ENCODE measurements around the gene SLC25A19.
A peak's percentile ranks its signal among the peaks of the same experiment; 100 is the strongest.
"Not testable (repeated sequence)": the region's sequence is repeated elsewhere in the genome, so short reads cannot be mapped to it uniquely, and the experiment has no call there.

Gene SLC25A19

GRCh38 chr17:75267411-75268232 is 21.6 kb downstream of the SLC25A19 start:
- DNase-seq (ENCODE audit: low read depth, low spot score) = no peak

GRCh38 chr17:75267153-75267410 is 22.2 kb downstream of the SLC25A19 start:
- no peak for DNase-seq (ENCODE audit: low read depth, low spot score)

GRCh38 chr17:75266316-75267152 is 22.7 kb downstream of the SLC25A19 start:
- no peak for DNase-seq (ENCODE audit: low read depth, low spot score)

- DNase-seq (ENCODE audit: low read depth, low spot score) = no peak
Measured at GRCh38 chr17:75265614-75266315, 23.5 kb downstream of the SLC25A19 start.

- no peak for DNase-seq (ENCODE audit: low read depth, low spot score)
Measured at GRCh38 chr17:75263055-75263454, 26.2 kb downstream of the SLC25A19 start.

GRCh38 chr17:75262112-75262606 is 27.1 kb downstream of the SLC25A19 start:
- no peak for DNase-seq (ENCODE audit: low read depth, low spot score)

GRCh38 chr17:75261336-75262111 is 27.7 kb downstream of the SLC25A19 start, which contains the start of the genes GGA3 and MRPS7:
TSS of gene GGA3 (minus strand) at chr17:75261606. CDS start at chr17:75261587, 19 bp downstream.
TSS of gene MRPS7 (plus strand) at chr17:75261879. CDS start at chr17:75261901, 22 bp downstream.
- DNase-seq (ENCODE audit: low read depth, low spot score) = peak; percentile 90

- no peak for DNase-seq (ENCODE audit: low read depth, low spot score)
Measured at GRCh38 chr17:75260641-75261335, 28.4 kb downstream of the SLC25A19 start.

- not testable (repeated sequence) for DNase-seq (ENCODE audit: low read depth, low spot score)
Measured at GRCh38 chr17:75257228-75257627, 32.0 kb downstream of the SLC25A19 start.

GRCh38 chr17:75255954-75256698 is 33.1 kb downstream of the SLC25A19 start:
- not testable (repeated sequence) for DNase-seq (ENCODE audit: low read depth, low spot score)

GRCh38 chr17:75252039-75252816 is 37.0 kb downstream of the SLC25A19 start:
- DNase-seq (ENCODE audit: low read depth, low spot score) = no peak

- no peak for DNase-seq (ENCODE audit: low read depth, low spot score)
Measured at GRCh38 chr17:75250009-75250471, 39.2 kb downstream of the SLC25A19 start.

- DNase-seq (ENCODE audit: low read depth, low spot score) = no peak
Measured at GRCh38 chr17:75249564-75249963, 39.7 kb downstream of the SLC25A19 start.

GRCh38 chr17:75246404-75246803 is 42.8 kb downstream of the SLC25A19 start:
- no peak for DNase-seq (ENCODE audit: low read depth, low spot score)

GRCh38 chr17:75245011-75245410 is 44.2 kb downstream of the SLC25A19 start:
- no peak for DNase-seq (ENCODE audit: low read depth, low spot score)

GRCh38 chr17:75244133-75244866 is 44.9 kb downstream of the SLC25A19 start:
- DNase-seq (ENCODE audit: low read depth, low spot score) = no peak

- no peak for DNase-seq (ENCODE audit: low read depth, low spot score)
Measured at GRCh38 chr17:75242461-75243042, 46.7 kb downstream of the SLC25A19 start.

GRCh38 chr17:75241996-75242460 is 47.2 kb downstream of the SLC25A19 start:
- no peak for DNase-seq (ENCODE audit: low read depth, low spot score)
